ENCODE results near the gene RBMXL3. TPM values are rescaled to one million over a fixed set of nuclear protein-coding genes. Genes with fewer than 3 reads are reported as not detected.

Gene RBMXL3
- total RNA-seq: not detected in 2 replicates

GRCh38 chrX:115189110-115189509 lies at the start of gene RBMXL3:
RBMXL3 (plus strand) TSS chrX:115189410; CDS start chrX:115189442, 32 bp downstream.

GRCh38 chrX:115233497-115234455 lies 44.6 kb downstream of the RBMXL3 start, which contains the start of gene LRCH2:
LRCH2 (minus strand) TSS chrX:115234096; CDS start chrX:115234041, 55 bp downstream.

Other genes starting within 250 kb of the RBMXL3 start
- 0.97 and 2.7 TPM in 2 replicates for gene IL13RA2, start 171.8 kb upstream of the RBMXL3 start, total RNA-seq
- gene LRCH2, start 44.7 kb downstream of the RBMXL3 start, total RNA-seq: 2.9 and 11.2 TPM in 2 replicates
- not detected in 2 replicates for gene LUZP4, start 100.3 kb downstream of the RBMXL3 start, total RNA-seq